ENCODE results near the gene ZBTB46.

DNA sequence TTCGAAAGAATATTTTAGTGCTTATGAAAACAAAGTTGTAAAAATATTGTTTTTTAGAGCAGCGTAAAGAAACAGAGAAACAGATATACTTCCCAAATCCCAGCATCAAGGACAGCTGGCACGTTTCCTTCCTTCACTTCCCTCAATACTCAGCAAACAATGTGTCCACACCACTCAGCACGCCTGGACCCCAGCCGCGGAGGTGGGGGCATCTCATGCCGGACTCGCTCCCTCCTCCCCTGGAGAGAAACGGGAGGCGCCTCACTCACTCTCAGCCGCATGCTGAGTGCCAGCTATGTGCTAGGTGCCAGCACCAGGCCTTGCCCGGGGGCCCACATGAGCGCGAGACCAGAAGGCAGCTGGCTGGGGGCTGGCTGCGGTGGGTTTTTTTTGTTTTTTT lies 56.8 kb downstream of the ZBTB46 start:
- TF ChIP-seq, protein P1, sequence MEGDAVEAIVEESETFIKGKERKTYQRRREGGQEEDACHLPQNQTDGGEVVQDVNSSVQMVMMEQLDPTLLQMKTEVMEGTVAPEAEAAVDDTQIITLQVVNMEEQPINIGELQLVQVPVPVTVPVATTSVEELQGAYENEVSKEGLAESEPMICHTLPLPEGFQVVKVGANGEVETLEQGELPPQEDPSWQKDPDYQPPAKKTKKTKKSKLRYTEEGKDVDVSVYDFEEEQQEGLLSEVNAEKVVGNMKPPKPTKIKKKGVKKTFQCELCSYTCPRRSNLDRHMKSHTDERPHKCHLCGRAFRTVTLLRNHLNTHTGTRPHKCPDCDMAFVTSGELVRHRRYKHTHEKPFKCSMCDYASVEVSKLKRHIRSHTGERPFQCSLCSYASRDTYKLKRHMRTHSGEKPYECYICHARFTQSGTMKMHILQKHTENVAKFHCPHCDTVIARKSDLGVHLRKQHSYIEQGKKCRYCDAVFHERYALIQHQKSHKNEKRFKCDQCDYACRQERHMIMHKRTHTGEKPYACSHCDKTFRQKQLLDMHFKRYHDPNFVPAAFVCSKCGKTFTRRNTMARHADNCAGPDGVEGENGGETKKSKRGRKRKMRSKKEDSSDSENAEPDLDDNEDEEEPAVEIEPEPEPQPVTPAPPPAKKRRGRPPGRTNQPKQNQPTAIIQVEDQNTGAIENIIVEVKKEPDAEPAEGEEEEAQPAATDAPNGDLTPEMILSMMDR (conservative IDR thresholded peaks at IDR 0.05 in 1 of 2, IDR thresholded peaks at IDR 0.05 in 1 of 2; ENCODE audit: low read depth in 1 of 2, low read length in 2 of 2), result no peak
- TF ChIP-seq EZH2 (IDR thresholded peaks at IDR 0.05; ENCODE audit: low read length, missing control alignments), result no peak
